Ovary (tissue), 3 donors: ENCODE data around the gene ATXN7.

ENCODE experiments used
- EP300 ChIP-seq: sonication (generic); formaldehyde crosslinking; IDR thresholded peaks from one replicate; pipeline ENCODE4 v1.6.1; 2017; ENCODE audit warnings: antibody characterized with exemption
- POLR2A ChIP-seq: fragments of 450-650 bp; IDR thresholded peaks from one replicate; pipeline ENCODE4 v1.6.1; 2017; ENCODE audit warnings: antibody characterized with exemption, mild to moderate bottlenecking, moderate library complexity
- TF ChIP-seq, protein P1 (sequence below), 3 donors: fragments of 450-650 bp in 2 of 3; fragments of 200-600 bp in 1 of 3; IDR thresholded peaks; one replicate each; pipeline versions ENCODE4 v1.5.1 to v1.8.0; 2016 to 2022; ENCODE audit warnings: antibody characterized with exemption in 3 of 3, mild to moderate bottlenecking in 1 of 3
- donor health status: DM: no; HTN: no; CAD: no.

DNA sequence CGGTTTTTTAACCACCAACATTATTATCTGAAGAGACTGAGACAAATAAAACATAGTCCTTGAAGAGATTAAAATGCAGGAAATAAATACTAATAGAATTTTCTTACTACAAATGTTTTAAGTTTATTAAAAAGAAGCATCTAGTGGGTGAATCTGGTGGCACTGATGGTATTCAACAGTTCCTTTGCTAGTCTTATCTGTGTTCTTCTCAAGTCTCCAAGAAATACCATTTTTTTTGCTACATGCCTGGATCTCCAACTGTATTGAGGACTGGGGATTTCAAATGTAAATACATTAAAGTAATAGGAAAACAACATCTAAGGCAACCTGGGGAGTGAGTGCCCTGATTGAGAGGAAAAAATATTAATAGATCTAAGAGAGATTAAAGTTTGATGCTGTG is 22.0 kb upstream of the ATXN7 start:
- TF ChIP-seq, protein P1, sequence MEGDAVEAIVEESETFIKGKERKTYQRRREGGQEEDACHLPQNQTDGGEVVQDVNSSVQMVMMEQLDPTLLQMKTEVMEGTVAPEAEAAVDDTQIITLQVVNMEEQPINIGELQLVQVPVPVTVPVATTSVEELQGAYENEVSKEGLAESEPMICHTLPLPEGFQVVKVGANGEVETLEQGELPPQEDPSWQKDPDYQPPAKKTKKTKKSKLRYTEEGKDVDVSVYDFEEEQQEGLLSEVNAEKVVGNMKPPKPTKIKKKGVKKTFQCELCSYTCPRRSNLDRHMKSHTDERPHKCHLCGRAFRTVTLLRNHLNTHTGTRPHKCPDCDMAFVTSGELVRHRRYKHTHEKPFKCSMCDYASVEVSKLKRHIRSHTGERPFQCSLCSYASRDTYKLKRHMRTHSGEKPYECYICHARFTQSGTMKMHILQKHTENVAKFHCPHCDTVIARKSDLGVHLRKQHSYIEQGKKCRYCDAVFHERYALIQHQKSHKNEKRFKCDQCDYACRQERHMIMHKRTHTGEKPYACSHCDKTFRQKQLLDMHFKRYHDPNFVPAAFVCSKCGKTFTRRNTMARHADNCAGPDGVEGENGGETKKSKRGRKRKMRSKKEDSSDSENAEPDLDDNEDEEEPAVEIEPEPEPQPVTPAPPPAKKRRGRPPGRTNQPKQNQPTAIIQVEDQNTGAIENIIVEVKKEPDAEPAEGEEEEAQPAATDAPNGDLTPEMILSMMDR (IDR thresholded peaks at IDR 0.05): no peak
- TF ChIP-seq POLR2A (no peak), EP300 (no peak)
